Activated naive CD4-positive, alpha-beta T cell treated with anti-CD3 and anti-CD28 coated beads, Interleukin-2, amount 50 U/mL, for 72 hours (primary cell): Measurements from ENCODE around the gene AKR1C2. TPM values are rescaled to one million over a fixed set of nuclear protein-coding genes. Genes with fewer than 3 reads are reported as not detected.
A peak's percentile ranks its signal among the peaks of the same experiment; 100 is the strongest.
"Not testable (repeated sequence)": the region's sequence is repeated elsewhere in the genome, so short reads cannot be mapped to it uniquely, and the experiment has no call there.

Experiments
- ATAC-seq, 2 donors: fragments of 150-1000 bp; cut with Tn5 transposase; 2 replicates each; pipeline ENCODE4 v1.10.0; 2021; ENCODE audit warnings: mild to moderate bottlenecking in 2 of 2, moderate library complexity in 2 of 2
- DNase-seq, 2 donors: peaks; one replicate each; pipeline ENCODE4 v3.0.0; 2021 to 2022; ENCODE audit warnings: low spot score in 2 of 2
- H3K27ac Mint-ChIP-seq, 2 donors: one replicate each; pipeline ENCODE4 v1.8.0; 2022; ENCODE audit warnings: mild to moderate bottlenecking in 2 of 2, mixed read lengths in 2 of 2
- H3K36me3 Mint-ChIP-seq, 2 donors: one replicate each; pipeline ENCODE4 v1.8.0; 2022; ENCODE audit warnings: mixed read lengths in 2 of 2
- H3K9me3 Mint-ChIP-seq, 2 donors: one replicate each; pipeline ENCODE4 v1.8.0; 2022; ENCODE audit warnings: mixed read lengths in 2 of 2
- total RNA-seq, 2 donors: library from RNA; stranded (reverse); gene quantifications; one replicate each; pipeline ENCODE4 v1.2.3, GENCODE V29; 2022

Gene AKR1C2
- total RNA-seq, 2 donors from 2014 or later, result not detected

DNA sequence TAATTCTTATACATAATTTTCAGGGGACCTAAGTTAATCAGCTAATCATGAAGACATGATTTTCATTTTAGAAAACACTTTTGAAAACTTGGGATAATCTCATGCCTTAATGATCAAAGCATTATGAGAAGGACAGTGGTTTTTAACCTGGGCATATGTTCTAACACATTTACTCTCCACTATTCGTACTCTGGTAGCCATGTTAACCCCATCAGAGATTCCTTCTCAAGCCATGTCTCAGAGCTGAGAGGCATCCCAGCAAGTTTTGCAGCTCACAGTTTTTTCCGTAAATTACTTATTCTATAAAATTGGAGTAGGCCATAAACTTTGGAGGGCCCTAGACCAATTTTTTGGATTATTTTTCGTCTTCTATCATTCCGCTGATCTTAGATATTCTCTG lies 24.8 kb downstream of the AKR1C2 start:
- ATAC-seq (no peak), DNase-seq (no peak)
- H3K27ac Mint-ChIP-seq, result no peak overlapping the region
- H3K9me3 Mint-ChIP-seq, result no peaks in the 10 kb centered on the region
- H3K36me3 Mint-ChIP-seq, result no peaks in the 10 kb centered on the region

DNA sequence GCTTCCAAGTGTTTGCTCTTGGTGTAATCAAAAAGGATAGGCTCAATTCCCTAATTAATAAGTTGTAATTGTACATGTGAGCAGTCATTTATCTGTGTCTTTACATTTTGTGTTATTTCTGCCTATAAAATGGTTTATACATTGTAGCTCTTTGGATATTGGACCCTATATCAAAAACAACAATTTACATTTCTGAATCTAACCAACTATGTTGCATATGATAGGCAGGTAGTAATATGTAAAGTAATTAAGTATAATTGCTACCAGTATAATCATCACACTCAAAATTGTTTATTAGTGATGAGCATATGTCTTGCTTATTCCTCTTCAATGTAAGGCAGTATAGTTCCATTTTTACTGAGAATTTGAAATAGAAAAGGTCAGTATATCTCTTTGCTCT lies 26.6 kb downstream of the AKR1C2 start:
- Mint-ChIP-seq H3K27ac (no peak overlapping the region), H3K9me3 (no peaks in the 10 kb centered on the region), H3K36me3 (no peaks in the 10 kb centered on the region)
- DNase-seq (no peak), ATAC-seq (no peak)

DNA sequence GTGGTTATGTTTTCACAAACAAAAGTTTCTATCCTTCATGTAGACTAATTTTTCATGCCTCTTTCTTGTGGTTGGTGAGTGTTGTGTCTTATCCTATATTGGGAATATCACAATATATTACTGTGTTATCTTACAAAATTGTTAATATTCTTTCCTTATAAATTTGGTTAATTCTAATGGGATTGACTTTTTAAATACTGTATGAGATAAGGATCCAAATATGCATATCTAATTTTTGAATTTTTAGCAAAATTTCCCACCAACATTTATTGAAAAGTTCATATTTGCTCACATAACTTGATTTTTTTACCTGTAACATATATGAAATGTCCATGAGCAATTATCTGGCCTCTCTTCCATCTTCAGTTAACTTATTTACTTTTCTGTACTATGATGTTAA lies 29.3 kb downstream of the AKR1C2 start:
- DNase-seq, H3K27ac Mint-ChIP-seq, ATAC-seq, H3K36me3 Mint-ChIP-seq, H3K9me3 Mint-ChIP-seq: not testable (repeated sequence)

DNA sequence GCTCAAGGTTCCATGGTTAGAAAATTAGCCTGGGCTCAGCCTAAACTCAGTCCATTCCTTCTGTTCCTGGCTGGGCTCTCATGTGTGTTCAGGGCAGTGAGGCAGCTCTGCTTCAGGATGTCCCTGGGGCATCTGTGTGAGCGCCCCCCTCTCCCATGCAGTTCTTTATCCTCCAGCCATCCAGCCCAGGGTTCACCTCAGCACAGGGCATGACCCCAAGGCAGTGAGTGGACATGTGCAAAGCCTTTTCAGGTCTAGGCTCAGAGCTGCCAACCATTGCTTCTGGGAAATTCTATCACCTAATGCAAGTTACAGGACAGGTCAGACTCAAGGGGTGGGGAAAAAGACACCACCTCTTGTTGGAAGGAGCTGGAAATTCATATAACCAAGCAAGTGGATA lies 30.4 kb downstream of the AKR1C2 start:
- H3K27ac Mint-ChIP-seq, H3K9me3 Mint-ChIP-seq, H3K36me3 Mint-ChIP-seq, ATAC-seq, DNase-seq: not testable (repeated sequence)

DNA sequence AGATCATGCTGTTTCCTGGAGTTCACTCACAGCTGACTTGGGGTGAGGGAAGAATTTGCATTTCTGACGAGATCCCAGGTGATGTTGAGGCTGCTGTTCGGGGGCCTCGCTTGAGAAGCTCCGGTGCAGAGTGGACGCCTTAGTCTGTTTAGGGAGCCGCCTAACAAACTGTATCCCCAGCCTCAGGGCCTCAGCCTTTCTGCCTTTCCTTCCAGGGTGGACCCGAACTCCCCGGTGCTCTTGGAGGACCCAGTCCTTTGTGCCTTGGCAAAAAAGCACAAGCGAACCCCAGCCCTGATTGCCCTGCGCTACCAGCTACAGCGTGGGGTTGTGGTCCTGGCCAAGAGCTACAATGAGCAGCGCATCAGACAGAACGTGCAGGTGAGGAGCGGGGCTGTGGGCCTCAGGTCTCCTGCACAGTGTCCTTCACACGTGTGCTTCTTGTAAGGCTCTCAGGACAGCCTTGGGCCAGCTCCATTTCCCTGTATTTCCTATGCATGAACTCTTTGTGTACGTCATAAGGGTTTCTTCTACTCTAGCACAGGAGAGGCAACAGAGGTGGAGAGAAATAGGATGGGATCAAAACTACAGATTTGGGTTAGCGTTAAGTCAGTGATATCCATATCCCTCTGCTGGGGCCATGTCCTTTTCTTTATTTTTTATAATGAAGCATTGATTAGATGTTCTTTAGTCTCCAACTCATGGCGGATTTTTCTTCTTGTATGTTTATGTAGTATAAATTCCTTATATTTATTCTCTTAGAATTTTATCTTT lies 31.1 kb downstream of the AKR1C2 start:
- not testable (repeated sequence) for DNase-seq, H3K36me3 Mint-ChIP-seq, ATAC-seq, H3K27ac Mint-ChIP-seq, H3K9me3 Mint-ChIP-seq

DNA sequence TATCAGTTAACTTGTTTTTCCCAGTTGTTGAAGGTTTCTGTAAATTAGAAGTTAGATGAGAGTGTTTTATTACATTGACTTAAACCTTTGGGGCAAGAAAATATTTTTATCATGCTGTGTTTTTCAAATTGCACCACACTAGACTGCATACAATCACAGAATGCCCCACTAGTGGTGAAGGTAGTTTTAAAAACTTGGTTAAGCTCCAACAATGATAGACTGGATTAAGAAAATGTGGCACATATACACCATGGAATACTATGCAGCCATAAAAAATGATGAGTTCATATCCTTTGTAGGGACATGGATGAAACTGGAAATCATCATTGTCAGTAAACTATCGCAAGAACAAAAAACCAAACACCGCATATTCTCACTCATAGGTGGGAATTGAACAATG lies 33.3 kb downstream of the AKR1C2 start:
- not testable (repeated sequence) for H3K36me3 Mint-ChIP-seq, ATAC-seq, DNase-seq, H3K9me3 Mint-ChIP-seq, H3K27ac Mint-ChIP-seq

DNA sequence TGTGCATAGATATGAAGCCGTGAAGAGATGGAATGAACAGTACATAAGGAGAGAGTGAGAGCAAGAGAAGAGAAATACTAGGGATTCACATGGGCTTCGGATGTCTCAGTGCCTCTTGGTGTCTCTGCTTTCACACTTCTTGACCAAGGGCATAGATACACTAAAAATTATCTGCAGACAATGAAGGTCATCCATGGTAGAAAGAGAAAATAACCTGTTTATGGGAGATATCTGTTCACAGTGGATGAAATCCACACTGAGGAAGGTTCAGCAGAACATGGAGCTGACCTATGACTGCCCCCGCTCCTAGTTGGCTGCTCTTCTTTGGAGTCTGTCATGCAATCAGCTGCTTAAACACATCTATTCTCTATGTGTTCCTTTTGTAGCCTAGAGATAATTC lies 34.4 kb downstream of the AKR1C2 start:
- DNase-seq, ATAC-seq, H3K36me3 Mint-ChIP-seq, H3K9me3 Mint-ChIP-seq, H3K27ac Mint-ChIP-seq: not testable (repeated sequence)

DNA sequence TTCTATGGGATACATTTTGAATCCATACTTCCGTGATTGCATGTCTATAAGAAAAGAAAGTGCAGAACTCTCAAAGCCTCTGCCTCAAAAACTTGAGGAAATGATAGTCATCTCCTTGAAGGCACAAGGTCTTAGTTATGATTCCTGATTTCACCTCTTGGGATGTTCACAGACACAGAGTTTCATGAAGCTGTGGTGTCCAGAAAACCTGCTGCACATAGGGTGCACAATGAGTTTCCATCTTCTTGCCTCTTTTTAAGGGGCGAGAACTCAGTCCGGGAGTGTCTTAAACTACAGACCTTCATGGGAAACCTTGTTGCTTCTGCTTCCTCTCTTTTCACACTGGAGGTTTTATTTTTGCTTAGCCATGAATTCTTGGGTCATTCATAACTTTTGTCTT lies 36.5 kb downstream of the AKR1C2 start:
- H3K36me3 Mint-ChIP-seq, ATAC-seq, DNase-seq, H3K27ac Mint-ChIP-seq, H3K9me3 Mint-ChIP-seq: not testable (repeated sequence)

DNA sequence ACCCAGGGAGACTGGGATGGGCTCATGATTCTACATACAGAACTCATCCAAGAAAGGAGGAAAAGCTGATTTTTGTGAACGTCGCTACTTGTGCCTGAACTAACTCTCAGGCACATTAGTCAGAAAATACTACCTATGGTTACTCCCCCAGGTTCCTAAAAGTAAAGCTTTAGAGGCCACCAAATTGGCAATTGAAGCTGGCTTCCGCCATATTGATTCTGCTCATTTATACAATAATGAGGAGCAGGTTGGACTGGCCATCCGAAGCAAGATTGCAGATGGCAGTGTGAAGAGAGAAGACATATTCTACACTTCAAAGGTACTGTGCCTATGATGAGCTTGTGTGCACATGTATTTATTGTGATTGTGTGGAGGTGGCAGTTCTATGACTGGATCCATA lies 37.9 kb downstream of the AKR1C2 start:
- not testable (repeated sequence) for DNase-seq, H3K36me3 Mint-ChIP-seq, H3K27ac Mint-ChIP-seq, H3K9me3 Mint-ChIP-seq, ATAC-seq

DNA sequence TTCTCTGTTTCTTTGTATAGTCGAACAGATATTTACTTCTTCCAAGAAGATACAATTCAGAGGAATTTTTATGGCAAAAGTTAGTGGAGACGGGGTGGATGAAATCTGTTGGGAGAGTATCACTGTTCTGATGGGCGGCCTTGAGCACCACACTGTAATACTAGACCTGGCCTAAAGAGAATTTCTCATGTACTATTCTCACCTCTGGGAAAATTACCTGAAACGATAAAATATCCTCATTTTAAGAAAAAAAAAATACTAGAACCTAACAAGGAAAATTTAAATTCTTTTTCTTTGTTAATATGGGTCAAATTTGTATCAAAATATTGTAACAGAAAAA lies 39.9 kb downstream of the AKR1C2 start:
- not testable (repeated sequence) for H3K9me3 Mint-ChIP-seq, H3K27ac Mint-ChIP-seq, H3K36me3 Mint-ChIP-seq, DNase-seq, ATAC-seq

DNA sequence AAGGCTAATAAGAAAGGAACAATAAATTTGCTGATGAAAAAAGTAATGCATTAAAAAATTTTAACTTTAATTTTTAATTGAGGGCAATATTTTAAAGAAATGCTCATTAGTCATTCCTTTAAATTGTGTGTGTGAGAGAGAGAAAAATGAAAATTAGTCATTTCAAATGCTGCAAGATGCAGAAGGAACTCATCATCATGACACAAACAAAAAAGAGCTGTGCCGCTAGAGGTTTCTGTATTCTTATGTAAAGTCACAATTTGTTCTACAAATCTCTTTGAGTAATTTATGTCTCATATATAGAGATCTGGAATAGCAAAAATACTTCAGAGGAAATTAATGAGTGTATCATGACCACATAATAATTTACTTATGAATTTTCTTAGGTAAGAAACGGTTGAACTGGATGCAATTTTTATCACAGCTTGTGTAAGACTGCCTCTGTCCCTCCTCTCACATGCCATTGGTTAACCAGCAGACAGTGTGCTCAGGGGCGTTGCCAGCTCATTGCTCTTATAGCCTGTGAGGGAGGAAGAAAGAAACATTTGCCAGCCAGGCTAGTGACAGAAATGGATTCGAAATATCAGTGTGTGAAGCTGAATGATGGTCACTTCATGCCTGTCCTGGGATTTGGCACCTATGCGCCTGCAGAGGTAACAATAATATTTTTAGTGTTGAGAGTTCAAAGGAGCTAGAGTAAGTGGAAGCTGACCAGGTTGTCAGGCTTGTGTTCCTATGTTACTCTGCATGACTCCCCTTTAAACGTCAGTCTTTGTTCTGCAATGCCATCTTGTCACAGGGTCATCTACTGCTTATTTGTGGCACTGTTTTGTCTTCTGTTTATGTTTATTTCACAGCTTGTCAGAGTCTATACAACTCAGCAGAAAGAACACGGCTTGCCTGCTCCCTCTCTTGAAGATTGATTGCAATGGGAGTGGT lies 40.5 kb downstream of the AKR1C2 start, which contains the start of gene AKR1C1:
Gene AKR1C1, plus strand, starts transcription at position 540 of the 939 bp plus-strand sequence. Its CDS starts 30 bp downstream, at position 570.
- not testable (repeated sequence) for DNase-seq, H3K27ac Mint-ChIP-seq, H3K9me3 Mint-ChIP-seq, H3K36me3 Mint-ChIP-seq
- ATAC-seq, result peak in 1 of 2 donors; percentile 50

DNA sequence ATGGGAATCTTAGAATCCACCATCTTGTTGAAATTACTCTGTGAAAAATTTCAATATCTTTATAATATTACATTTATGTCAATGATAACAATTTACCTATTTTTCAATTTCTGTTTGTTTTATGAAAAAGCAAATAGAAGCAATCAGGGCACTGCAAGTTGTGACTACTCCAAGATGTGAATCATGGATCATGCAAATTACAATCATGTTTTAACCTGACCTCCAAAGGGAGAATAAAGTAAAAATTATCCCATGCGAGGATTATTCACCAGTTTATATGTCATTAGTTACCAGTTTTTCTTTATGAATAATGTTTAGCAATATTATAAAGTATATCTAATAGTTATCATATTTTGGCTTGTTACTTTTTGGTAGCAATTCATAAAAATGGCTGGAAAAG lies 41.3 kb downstream of the AKR1C2 start:
- not testable (repeated sequence) for ATAC-seq, H3K9me3 Mint-ChIP-seq, H3K27ac Mint-ChIP-seq, H3K36me3 Mint-ChIP-seq, DNase-seq

DNA sequence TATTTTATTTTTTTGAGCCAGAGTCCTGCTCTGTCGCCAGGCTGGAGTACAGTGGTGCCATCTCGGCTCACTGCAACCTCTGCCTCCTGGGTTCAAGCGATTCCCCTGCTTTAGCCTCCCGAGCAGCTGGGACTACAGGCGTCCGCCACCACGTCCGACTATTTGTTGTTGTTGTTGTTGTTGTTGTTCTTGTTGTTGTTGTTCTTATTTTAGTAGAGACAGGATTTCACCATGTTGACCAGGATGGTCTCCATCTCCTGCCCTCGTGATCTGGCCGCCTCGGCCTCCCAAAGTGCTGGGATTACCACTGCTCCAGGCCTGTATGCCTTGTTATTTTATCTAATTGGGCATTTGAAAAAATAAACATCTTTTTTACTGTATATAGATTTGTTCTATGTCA lies 42.1 kb downstream of the AKR1C2 start:
- H3K27ac Mint-ChIP-seq, DNase-seq, H3K9me3 Mint-ChIP-seq, H3K36me3 Mint-ChIP-seq, ATAC-seq: not testable (repeated sequence)

DNA sequence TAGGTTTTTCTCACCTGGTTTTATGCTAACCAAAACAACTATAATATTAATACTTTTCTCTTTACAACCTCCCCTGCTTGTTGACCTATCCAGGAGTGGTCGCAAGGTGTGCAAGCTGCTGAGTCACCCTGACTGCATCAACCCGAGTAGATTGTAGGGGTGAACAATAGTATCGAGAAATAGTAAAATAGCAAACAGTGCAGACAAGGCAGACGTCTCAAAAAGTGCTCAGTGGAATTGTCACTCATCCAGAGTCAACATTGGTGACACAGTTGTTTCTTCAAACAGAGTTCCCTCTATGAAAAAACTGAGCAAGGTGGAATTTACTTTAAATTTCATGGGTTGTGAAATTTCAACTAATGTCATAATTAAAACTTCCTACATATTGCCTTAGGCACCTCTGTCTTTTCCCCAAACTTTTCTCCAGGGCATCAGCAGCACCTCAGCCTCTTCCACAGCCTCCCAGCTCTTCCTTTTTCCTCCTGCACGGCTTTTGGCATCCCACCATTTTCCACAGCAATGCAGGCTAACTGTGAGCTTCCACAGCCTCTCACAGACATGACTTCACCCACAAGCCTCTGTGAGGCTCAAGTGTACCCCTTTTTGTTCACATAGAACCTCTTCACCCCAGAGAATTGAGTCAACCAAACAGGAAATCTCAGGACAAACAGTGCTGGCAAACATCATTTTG lies 46.6 kb downstream of the AKR1C2 start:
- not testable (repeated sequence) for DNase-seq, H3K36me3 Mint-ChIP-seq, H3K9me3 Mint-ChIP-seq, ATAC-seq
- peak overlapping the region in 1 of 2 donors; percentile 72 for H3K27ac Mint-ChIP-seq

DNA sequence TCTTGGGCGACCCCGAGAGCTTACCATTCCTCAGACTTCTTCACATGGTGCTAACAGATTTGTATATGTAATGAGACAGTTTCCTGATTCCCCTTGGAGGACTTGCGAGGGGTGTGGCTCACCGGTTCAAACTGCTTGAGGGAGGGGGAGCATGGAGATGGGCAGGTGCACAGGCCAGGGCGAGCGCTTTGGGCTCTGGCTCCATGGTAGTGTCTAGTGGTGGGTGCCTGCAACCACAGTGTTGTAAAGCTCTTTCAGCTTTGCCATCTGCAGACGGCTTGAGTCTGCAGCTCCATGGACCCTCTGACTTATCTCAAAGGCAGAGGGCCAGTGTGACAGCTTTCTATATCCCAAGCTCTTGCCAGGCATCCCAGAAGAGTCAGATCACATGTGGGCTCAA lies 47.6 kb downstream of the AKR1C2 start:
- H3K36me3 Mint-ChIP-seq, H3K27ac Mint-ChIP-seq, ATAC-seq, DNase-seq, H3K9me3 Mint-ChIP-seq: not testable (repeated sequence)

DNA sequence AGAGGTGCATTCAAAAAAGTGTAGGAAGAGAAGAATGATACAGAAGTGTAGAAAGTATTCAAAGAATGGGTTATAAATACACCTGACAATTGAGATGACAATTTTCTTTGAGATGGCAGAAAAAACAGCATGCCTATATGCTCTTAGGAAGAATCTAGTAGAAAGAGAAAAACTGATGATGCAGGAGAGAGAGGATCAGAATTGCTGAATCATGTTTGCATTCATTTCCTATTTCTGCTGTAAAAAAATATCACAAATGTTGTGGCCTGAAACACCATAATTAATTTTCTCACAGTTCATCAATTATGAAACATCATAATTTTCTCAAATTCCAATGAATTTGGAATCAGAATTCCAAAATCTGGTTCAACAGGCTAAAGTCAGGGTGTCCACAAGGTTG lies 50.3 kb downstream of the AKR1C2 start:
- Mint-ChIP-seq H3K27ac (no peak overlapping the region), H3K36me3 (no peaks in the 10 kb centered on the region), H3K9me3 (no peaks in the 10 kb centered on the region)
- DNase-seq (no peak), ATAC-seq (no peak)
